Measurements from ENCODE around the gene SPOP. TPM values are rescaled to one million over a fixed set of nuclear protein-coding genes. Genes with fewer than 3 reads are reported as not detected.

SPOP gene
- total RNA-seq, 1 donor from 2014 or later: 48.6 TPM

DNA sequence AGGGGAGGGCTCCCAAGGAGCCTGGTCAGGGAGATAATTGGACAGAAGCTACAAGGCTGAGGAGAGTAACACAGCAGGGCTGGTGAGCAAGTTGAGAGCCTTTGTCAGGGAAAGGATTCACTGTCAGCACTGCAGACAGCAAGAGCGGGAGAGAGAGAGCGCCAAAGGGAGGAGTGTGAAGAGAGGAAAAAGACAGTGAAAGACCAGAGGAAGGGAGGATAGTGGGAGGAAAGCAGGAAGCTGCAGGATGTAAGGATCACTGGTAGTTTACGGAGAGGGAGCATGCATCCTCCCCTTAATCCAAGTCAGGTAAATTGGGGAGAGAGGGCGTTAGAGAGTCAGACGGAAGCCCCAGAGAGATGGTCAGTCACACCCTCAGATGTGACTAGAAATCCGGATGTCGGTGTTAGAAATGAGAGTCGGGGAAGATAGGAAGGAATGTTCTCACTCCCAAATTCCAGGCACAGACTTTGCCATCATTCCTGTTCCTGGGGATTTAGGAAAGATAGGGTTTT lies 13.8 kb upstream of the SPOP start:
- no peak overlapping the region for H3K27ac Mint-ChIP-seq (ENCODE audit: unreplicated experiment)
- H3K4me1 Mint-ChIP-seq (ENCODE audit: low read depth, unreplicated experiment): peaks cover 21% of the 10 kb centered on the region
- no peak overlapping the region for H3K4me3 ChIP-seq (ENCODE audit: insufficient read depth, low read depth, low read length)
- no peaks in the 10 kb centered on the region for H3K36me3 Mint-ChIP-seq (ENCODE audit: low read depth, unreplicated experiment)
- peaks cover 5% of the 10 kb centered on the region for H3K27me3 Mint-ChIP-seq (ENCODE audit: low read depth, unreplicated experiment)
- no peak for FAIRE-seq
- peaks cover 2% of the 10 kb centered on the region for H3K9me3 Mint-ChIP-seq (ENCODE audit: unreplicated experiment)
- H3K9ac ChIP-seq (ENCODE audit: low read length): peak overlapping the region; percentile 28
- no peaks in the 10 kb centered on the region for H3K79me2 ChIP-seq (ENCODE audit: insufficient read depth, low read length)
- peak overlapping the region; percentile 39 for H2AFZ ChIP-seq (ENCODE audit: low read depth, low read length)
- H3K36me3 ChIP-seq (ENCODE audit: insufficient read depth, low read length): no peaks in the 10 kb centered on the region
- H3K27ac ChIP-seq (ENCODE audit: low read depth, low read length): peak overlapping the region; percentile 41
- H3K4me1 ChIP-seq (ENCODE audit: insufficient read depth, low read length): peaks cover 5% of the 10 kb centered on the region
- H3K4me2 ChIP-seq (ENCODE audit: low read length): peak overlapping the region; percentile 0
- no peaks in the 10 kb centered on the region for H3K9me3 ChIP-seq (ENCODE audit: insufficient read depth, low read depth, low read length)
- H3K4me3 Mint-ChIP-seq (ENCODE audit: unreplicated experiment): no peak overlapping the region
- H4K20me1 ChIP-seq (ENCODE audit: insufficient read depth, low read length): no peaks in the 10 kb centered on the region
- no peak for DNase-seq (ENCODE audit: low read depth)
- TF ChIP-seq, protein P1, sequence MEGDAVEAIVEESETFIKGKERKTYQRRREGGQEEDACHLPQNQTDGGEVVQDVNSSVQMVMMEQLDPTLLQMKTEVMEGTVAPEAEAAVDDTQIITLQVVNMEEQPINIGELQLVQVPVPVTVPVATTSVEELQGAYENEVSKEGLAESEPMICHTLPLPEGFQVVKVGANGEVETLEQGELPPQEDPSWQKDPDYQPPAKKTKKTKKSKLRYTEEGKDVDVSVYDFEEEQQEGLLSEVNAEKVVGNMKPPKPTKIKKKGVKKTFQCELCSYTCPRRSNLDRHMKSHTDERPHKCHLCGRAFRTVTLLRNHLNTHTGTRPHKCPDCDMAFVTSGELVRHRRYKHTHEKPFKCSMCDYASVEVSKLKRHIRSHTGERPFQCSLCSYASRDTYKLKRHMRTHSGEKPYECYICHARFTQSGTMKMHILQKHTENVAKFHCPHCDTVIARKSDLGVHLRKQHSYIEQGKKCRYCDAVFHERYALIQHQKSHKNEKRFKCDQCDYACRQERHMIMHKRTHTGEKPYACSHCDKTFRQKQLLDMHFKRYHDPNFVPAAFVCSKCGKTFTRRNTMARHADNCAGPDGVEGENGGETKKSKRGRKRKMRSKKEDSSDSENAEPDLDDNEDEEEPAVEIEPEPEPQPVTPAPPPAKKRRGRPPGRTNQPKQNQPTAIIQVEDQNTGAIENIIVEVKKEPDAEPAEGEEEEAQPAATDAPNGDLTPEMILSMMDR (IDR thresholded peaks at IDR 0.05; ENCODE audit: insufficient read depth, low read depth, low read length): no peak
- no peak for TF ChIP-seq EZH2 (IDR thresholded peaks at IDR 0.05; ENCODE audit: insufficient read depth, low read length)
- H3K27me3 ChIP-seq (ENCODE audit: insufficient read depth, low read length): no peaks in the 10 kb centered on the region

DNA sequence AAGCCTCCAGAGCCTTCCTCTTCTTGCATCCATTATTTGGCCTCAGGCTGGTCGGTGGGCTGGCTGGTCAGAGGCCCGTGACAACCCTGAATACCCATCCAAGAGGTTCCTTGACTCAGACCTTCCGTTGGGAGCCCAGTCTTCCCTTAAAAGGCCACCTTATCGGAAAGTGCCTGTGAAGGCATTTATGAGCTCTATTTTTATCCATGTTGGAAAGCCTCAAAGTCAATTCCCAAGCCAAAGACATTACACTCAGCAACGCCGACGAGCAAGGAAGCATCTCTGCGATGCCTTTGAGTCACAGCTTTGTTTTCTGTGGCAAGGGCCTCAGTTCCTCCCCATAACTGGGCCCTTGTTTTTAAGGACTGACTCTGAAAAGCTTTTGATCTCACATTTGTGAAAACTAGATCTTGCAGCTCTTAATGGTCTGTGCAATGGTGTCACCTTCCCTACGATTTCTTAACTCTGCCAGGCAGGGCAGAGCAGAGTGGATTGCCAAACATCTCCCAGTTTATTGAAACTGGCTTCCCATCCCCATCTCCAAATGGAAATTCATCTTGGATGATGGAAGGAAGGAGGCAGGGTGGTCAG lies 13.3 kb upstream of the SPOP start:
- peak overlapping the region; percentile 0 for H3K4me2 ChIP-seq (ENCODE audit: low read length)
- Mint-ChIP-seq H3K36me3 (ENCODE audit: low read depth, unreplicated experiment) (no peaks in the 10 kb centered on the region), H3K9me3 (ENCODE audit: unreplicated experiment) (peaks cover 2% of the 10 kb centered on the region), H3K27ac (ENCODE audit: unreplicated experiment) (peak overlapping the region; percentile 16), H3K27me3 (ENCODE audit: low read depth, unreplicated experiment) (peaks cover 5% of the 10 kb centered on the region), H3K4me1 (ENCODE audit: low read depth, unreplicated experiment) (peaks cover 16% of the 10 kb centered on the region), H3K4me3 (ENCODE audit: unreplicated experiment) (no peak overlapping the region)
- peaks cover 5% of the 10 kb centered on the region for H3K4me1 ChIP-seq (ENCODE audit: insufficient read depth, low read length)
- H3K27ac ChIP-seq (ENCODE audit: low read depth, low read length): peak overlapping the region; percentile 41
- TF ChIP-seq EZH2 (IDR thresholded peaks at IDR 0.05; ENCODE audit: insufficient read depth, low read length): no peak
- TF ChIP-seq, protein P1 (IDR thresholded peaks at IDR 0.05; ENCODE audit: insufficient read depth, low read depth, low read length): no peak
- no peaks in the 10 kb centered on the region for H3K9me3 ChIP-seq (ENCODE audit: insufficient read depth, low read depth, low read length)
- FAIRE-seq (no peak), DNase-seq (ENCODE audit: low read depth) (peak; percentile 83)
- H2AFZ ChIP-seq (ENCODE audit: low read depth, low read length): no peak overlapping the region
- peak overlapping the region; percentile 28 for H3K9ac ChIP-seq (ENCODE audit: low read length)
- no peak overlapping the region for H3K4me3 ChIP-seq (ENCODE audit: insufficient read depth, low read depth, low read length)
- H3K27me3 ChIP-seq (ENCODE audit: insufficient read depth, low read length): no peaks in the 10 kb centered on the region
- no peaks in the 10 kb centered on the region for H3K79me2 ChIP-seq (ENCODE audit: insufficient read depth, low read length)
- H4K20me1 ChIP-seq (ENCODE audit: insufficient read depth, low read length): no peaks in the 10 kb centered on the region
- H3K36me3 ChIP-seq (ENCODE audit: insufficient read depth, low read length): no peaks in the 10 kb centered on the region

DNA sequence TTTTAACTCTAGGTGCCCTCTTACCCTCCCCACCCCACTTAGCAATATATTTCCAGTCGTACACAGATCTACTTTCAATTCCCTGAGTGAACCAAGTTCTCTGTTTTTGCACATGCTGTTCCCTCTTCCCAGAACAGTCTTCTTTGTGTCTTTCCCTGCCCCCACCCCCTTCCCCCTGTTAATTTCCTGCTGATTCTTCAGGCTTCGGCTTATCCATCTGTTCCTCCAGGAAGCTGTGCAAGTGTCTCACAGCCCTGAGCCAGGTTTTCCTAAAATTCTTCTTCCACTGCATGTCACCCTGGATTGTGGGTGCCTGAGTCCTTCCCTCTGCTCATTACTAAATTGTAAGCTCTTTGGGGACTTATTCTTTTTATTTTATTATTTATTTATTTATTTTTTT lies 12.4 kb upstream of the SPOP start:
- Histone ChIP-seq H3K9ac (ENCODE audit: low read length) (no peak overlapping the region), H3K27me3 (ENCODE audit: insufficient read depth, low read length) (no peaks in the 10 kb centered on the region), H3K27ac (ENCODE audit: low read depth, low read length) (no peak overlapping the region), H3K4me3 (ENCODE audit: insufficient read depth, low read depth, low read length) (no peak overlapping the region), H3K4me2 (ENCODE audit: low read length) (no peak overlapping the region), H3K4me1 (ENCODE audit: insufficient read depth, low read length) (peaks cover 5% of the 10 kb centered on the region), H2AFZ (ENCODE audit: low read depth, low read length) (no peak overlapping the region), H3K9me3 (ENCODE audit: insufficient read depth, low read depth, low read length) (no peaks in the 10 kb centered on the region), H4K20me1 (ENCODE audit: insufficient read depth, low read length) (no peaks in the 10 kb centered on the region), H3K36me3 (ENCODE audit: insufficient read depth, low read length) (no peaks in the 10 kb centered on the region), H3K79me2 (ENCODE audit: insufficient read depth, low read length) (no peaks in the 10 kb centered on the region)
- Mint-ChIP-seq H3K36me3 (ENCODE audit: low read depth, unreplicated experiment) (no peaks in the 10 kb centered on the region), H3K4me1 (ENCODE audit: low read depth, unreplicated experiment) (peaks cover 16% of the 10 kb centered on the region), H3K27me3 (ENCODE audit: low read depth, unreplicated experiment) (peaks cover 4% of the 10 kb centered on the region), H3K27ac (ENCODE audit: unreplicated experiment) (no peak overlapping the region), H3K4me3 (ENCODE audit: unreplicated experiment) (no peak overlapping the region), H3K9me3 (ENCODE audit: unreplicated experiment) (peaks cover 2% of the 10 kb centered on the region)
- DNase-seq (ENCODE audit: low read depth): no peak
- no peak for TF ChIP-seq EZH2 (IDR thresholded peaks at IDR 0.05; ENCODE audit: insufficient read depth, low read length)
- TF ChIP-seq, protein P1 (IDR thresholded peaks at IDR 0.05; ENCODE audit: insufficient read depth, low read depth, low read length): no peak
- no peak for FAIRE-seq
